ENCODE results near the gene SV2B. TPM values are rescaled to one million over a fixed set of nuclear protein-coding genes. Genes with fewer than 3 reads are reported as not detected.

Gene SV2B
- total and polyA plus RNA-seq, 9 of the 15 experiments (the other 6 are each of a cell fraction or from before 2014, with no cell fraction given): 0.01 to 0.25 (median 0.11) TPM

DNA sequence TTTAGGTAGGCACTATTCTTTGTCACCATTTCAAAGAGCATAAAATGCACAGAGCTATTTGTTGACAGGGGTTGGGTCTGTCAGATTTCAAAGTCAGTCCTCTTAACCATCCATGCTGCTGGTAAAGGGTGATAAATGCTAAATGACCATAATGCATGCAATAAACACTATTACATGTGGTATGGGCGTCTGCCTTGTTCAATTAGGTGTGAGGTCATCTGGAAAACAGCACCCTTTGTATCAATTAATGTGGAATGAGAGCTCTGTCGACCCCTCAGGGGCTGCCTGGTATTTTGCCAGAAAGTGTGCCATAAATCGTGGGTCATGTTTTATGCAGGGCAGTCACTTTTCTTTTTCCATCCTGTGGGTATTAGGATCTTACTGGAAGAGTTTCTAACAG is 235.6 kb downstream of the SV2B start (continued):
- TF ChIP-seq SFPQ (IDR thresholded peaks at IDR 0.05; ENCODE audit: low read depth, low read length): no peak
- TF ChIP-seq CBFB (CRISPR knock-in tag; IDR thresholded peaks at IDR 0.05): no peak

DNA sequence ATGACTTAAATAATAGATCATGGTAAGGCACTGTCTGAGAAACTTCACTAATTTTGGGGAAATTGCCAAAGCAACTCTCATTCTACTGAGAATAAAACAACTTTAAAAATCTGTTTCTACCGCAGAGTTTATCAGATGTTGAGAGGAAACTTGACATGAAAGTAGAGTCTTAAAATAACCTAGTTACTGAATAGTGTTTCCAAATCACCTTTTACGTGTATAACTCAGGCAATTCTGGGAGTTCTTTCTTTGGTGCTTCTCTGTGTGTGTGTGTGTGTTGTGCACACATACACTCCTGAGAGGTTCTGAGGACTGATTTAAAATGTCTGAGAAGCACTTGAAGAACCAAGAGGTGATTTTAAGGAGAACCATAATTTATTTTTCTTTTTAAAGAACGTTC is 236.6 kb downstream of the SV2B start:
- H3K4me3 ChIP-seq: no peak overlapping the region
- intact Hi-C loops (cut with micrococcal nuclease): no loop called here
- FAIRE-seq: no peak
- no peaks in the 10 kb centered on the region for H3K36me3 ChIP-seq (ENCODE audit: control insufficient read depth, insufficient read depth, low read length)
- H2AFZ ChIP-seq (ENCODE audit: low read depth, low read length): no peak overlapping the region
- in situ Hi-C loops (cut with MboI): no loop called here
- ChIA-PET POLR2A (no interaction called here), CTCF (ENCODE audit: low intra/inter-chr PET ratio) (no interaction called here)
- no peaks in the 10 kb centered on the region for H4K20me1 ChIP-seq (replicated peaks; ENCODE audit: control insufficient read depth, insufficient read depth, low read length)
- 0% methylated on average over 3 of the region's 3 CpGs for WGBS (ENCODE audit: insufficient coverage, low coverage, missing lambda C conversion rate)
- peaks cover 0 to 4% of the 10 kb centered on the region in 2 experiments; a peak in 1 of 5 replicates for H3K27me3 ChIP-seq (ENCODE audit: control insufficient read depth in 2 of 2, insufficient read depth in 2 of 2, low read length in 2 of 2)
- no peak for DNase-seq (ENCODE audit: extremely low read depth in 1 of 4, low spot score in 3 of 4)
- H3K4me2 ChIP-seq (ENCODE audit: insufficient read depth, low read length): no peak overlapping the region
- no peak overlapping the region for H3K27ac ChIP-seq (ENCODE audit: extremely low read depth, low read depth, low read length)
- BruUV-seq (replicated peaks): no TSS peak
- no peak overlapping the region for H3K9ac ChIP-seq (ENCODE audit: insufficient read depth in 1 of 2, low read depth in 2 of 2, low read length in 2 of 2)
- TF ChIP-seq MXI1 (IDR thresholded peaks at IDR 0.05; ENCODE audit: low read depth, low read length) (no peak), RNF219 (CRISPR knock-in tag; IDR thresholded peaks at IDR 0.05) (no peak), SIN3A (IDR thresholded peaks at IDR 0.05; ENCODE audit: borderline replicate concordance in 2 of 2, control insufficient read depth in 1 of 2, low read depth in 2 of 2, low read length in 2 of 2) (no peak), ZNF282 (CRISPR knock-in tag; IDR thresholded peaks at IDR 0.05) (no peak), TBP (optimal IDR thresholded peaks at IDR 0.05; ENCODE audit: low read depth, low read length) (no peak), FIP1L1 (IDR thresholded peaks at IDR 0.05; ENCODE audit: low read depth, low read length, poor library complexity, severe bottlenecking) (no peak), GATAD2B (IDR thresholded peaks at IDR 0.05; ENCODE audit: borderline replicate concordance) (no peak), DPF2 (IDR thresholded peaks at IDR 0.05) (no peak), FOXA3 (CRISPR knock-in tag; conservative IDR thresholded peaks at IDR 0.05 in 1 of 2, IDR thresholded peaks at IDR 0.05 in 1 of 2) (no peak), EZH2 (IDR thresholded peaks at IDR 0.05; ENCODE audit: borderline replicate concordance, low read depth, low read length) (no peak), RBBP5 (IDR thresholded peaks at IDR 0.05; ENCODE audit: borderline replicate concordance, insufficient read depth, low read length, poor library complexity, severe bottlenecking) (no peak)
- TF ChIP-seq, protein P1, sequence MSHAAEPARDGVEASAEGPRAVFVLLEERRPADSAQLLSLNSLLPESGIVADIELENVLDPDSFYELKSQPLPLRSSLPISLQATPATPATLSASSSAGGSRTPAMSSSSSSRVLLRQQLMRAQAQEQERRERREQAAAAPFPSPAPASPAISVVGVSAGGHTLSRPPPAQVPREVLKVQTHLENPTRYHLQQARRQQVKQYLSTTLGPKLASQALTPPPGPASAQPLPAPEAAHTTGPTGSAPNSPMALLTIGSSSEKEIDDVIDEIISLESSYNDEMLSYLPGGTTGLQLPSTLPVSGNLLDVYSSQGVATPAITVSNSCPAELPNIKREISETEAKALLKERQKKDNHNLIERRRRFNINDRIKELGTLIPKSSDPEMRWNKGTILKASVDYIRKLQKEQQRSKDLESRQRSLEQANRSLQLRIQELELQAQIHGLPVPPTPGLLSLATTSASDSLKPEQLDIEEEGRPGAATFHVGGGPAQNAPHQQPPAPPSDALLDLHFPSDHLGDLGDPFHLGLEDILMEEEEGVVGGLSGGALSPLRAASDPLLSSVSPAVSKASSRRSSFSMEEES (CRISPR knock-in tag; IDR thresholded peaks at IDR 0.05): no peak
- no peaks in the 10 kb centered on the region for H3K9me1 ChIP-seq (ENCODE audit: control insufficient read depth, insufficient read depth, low read length)
- H3K4me1 ChIP-seq (replicated peaks in 1 of 2; ENCODE audit: control insufficient read depth in 2 of 2, insufficient read depth in 2 of 2, low read length in 2 of 2): no peaks in the 10 kb centered on the region
- ATAC-seq: no peak
- no peaks in the 10 kb centered on the region for H3K79me2 ChIP-seq (ENCODE audit: control insufficient read depth, insufficient read depth, low read length)
- H3K9me3 ChIP-seq (replicated peaks; ENCODE audit: control insufficient read depth, insufficient read depth, low read depth, low read length): no peaks in the 10 kb centered on the region

Data from K562 (cell line).